Skin epidermis (tissue), 12 donors: ENCODE results near the gene C9orf85.
A peak's percentile ranks its signal among the peaks of the same experiment; 100 is the strongest.

Experiments
- H3K27ac ChIP-seq, 21 experiments: fragments of 200-600 bp; sonication (generic) in 11 of 21; one replicate each; pipeline ENCODE4 v1.5.0; 2020; ENCODE audit warnings: mild to moderate bottlenecking in 3 of 21, inconsistent platforms in 2 of 21, moderate library complexity in 2 of 21
- H3K4me3 ChIP-seq, 7 experiments: fragments of 200-600 bp; sonication (generic) in 2 of 7; one replicate each; pipeline ENCODE4 v1.5.0; 2020; ENCODE audit warnings: inconsistent platforms in 2 of 7, mild to moderate bottlenecking in 2 of 7, moderate library complexity in 1 of 7

Gene C9orf85

GRCh38 chr9:71901695-71902597 lies 9.5 kb upstream of the C9orf85 start:
- Histone ChIP-seq H3K4me3 (no peak overlapping the region), H3K27ac (no peak overlapping the region)

- no peak overlapping the region for H3K4me3 ChIP-seq
- no peak overlapping the region for H3K27ac ChIP-seq
These were observed 7.4 kb upstream of the C9orf85 start for GRCh38 chr9:71904076-71904475.

GRCh38 chr9:71908825-71909224 lies 2.6 kb upstream of the C9orf85 start:
- peak overlapping the region in 5 of 7 experiments; percentile 81 to 98 (median 93) for H3K4me3 ChIP-seq
- peak overlapping the region in 2 of 21 experiments; percentile 45 to 86 for H3K27ac ChIP-seq

GRCh38 chr9:71909887-71910649 lies 1.4 kb upstream of the C9orf85 start:
- Histone ChIP-seq H3K27ac (peak overlapping the region; percentile 61 to 98 (median 91)), H3K4me3 (peak overlapping the region; percentile 69 to 98 (median 91))

GRCh38 chr9:71910650-71911060 lies 784 bp upstream of the C9orf85 start:
- H3K27ac ChIP-seq: peak overlapping the region; percentile 61 to 98 (median 91)
- peak overlapping the region; percentile 69 to 98 (median 91) for H3K4me3 ChIP-seq

- Histone ChIP-seq H3K27ac (peak overlapping the region in 20 of 21 experiments; percentile 62 to 98 (median 87)), H3K4me3 (peak overlapping the region; percentile 69 to 98 (median 91))
These were observed 483 bp downstream of the C9orf85 start for GRCh38 chr9:71911908-71912335.

- Histone ChIP-seq H3K27ac (no peak overlapping the region), H3K4me3 (no peak overlapping the region)
These were observed 4.1 kb downstream of the C9orf85 start for GRCh38 chr9:71915495-71915894.

- no peak overlapping the region for H3K27ac ChIP-seq
These were observed 5.5 kb downstream of the C9orf85 start for GRCh38 chr9:71916834-71917534.

GRCh38 chr9:71918419-71918818 lies 7.0 kb downstream of the C9orf85 start:
- H3K4me3 ChIP-seq: no peak overlapping the region
- H3K27ac ChIP-seq: no peak overlapping the region

More at GRCh38 chr9:71916834-71917534, 5.5 kb downstream of the C9orf85 start:
- H3K4me3 ChIP-seq: no peak overlapping the region

GRCh38 chr9:71920456-71921189 lies 9.2 kb downstream of the C9orf85 start:
- Histone ChIP-seq H3K27ac (no peak overlapping the region), H3K4me3 (no peak overlapping the region)

GRCh38 chr9:71921190-71921814 lies 9.9 kb downstream of the C9orf85 start:
- H3K27ac ChIP-seq: no peak overlapping the region
- no peak overlapping the region for H3K4me3 ChIP-seq

- no peak overlapping the region for H3K4me3 ChIP-seq
- H3K27ac ChIP-seq: peak overlapping the region in 1 of 21 experiments; percentile 47
These were observed 13.1 kb downstream of the C9orf85 start for GRCh38 chr9:71924576-71924975.

- no peak overlapping the region for H3K27ac ChIP-seq
- H3K4me3 ChIP-seq: no peak overlapping the region
These were observed 14.4 kb downstream of the C9orf85 start for GRCh38 chr9:71925834-71926233.

- H3K27ac ChIP-seq: peak overlapping the region in 4 of 21 experiments; percentile 13 to 59 (median 18)
These were observed 16.9 kb downstream of the C9orf85 start for GRCh38 chr9:71928376-71928775.

GRCh38 chr9:71928806-71929205 lies 17.4 kb downstream of the C9orf85 start:
- Histone ChIP-seq H3K4me3 (no peak overlapping the region), H3K27ac (peak overlapping the region in 4 of 21 experiments; percentile 13 to 59 (median 18))

More at GRCh38 chr9:71928376-71928775, 16.9 kb downstream of the C9orf85 start:
- no peak overlapping the region for H3K4me3 ChIP-seq

GRCh38 chr9:71929223-71929622 lies 17.8 kb downstream of the C9orf85 start:
- Histone ChIP-seq H3K4me3 (no peak overlapping the region), H3K27ac (peak overlapping the region in 4 of 21 experiments; percentile 10 to 59 (median 18))

GRCh38 chr9:71929791-71930440 lies 18.5 kb downstream of the C9orf85 start:
- Histone ChIP-seq H3K4me3 (no peak overlapping the region), H3K27ac (peak overlapping the region in 4 of 21 experiments; percentile 10 to 29 (median 18))

GRCh38 chr9:71931166-71931565 lies 19.7 kb downstream of the C9orf85 start:
- no peak overlapping the region for H3K4me3 ChIP-seq
- no peak overlapping the region for H3K27ac ChIP-seq
